Fibroblast of lung (primary cell): ENCODE data around the gene COL4A2. TPM values are rescaled to one million over a fixed set of nuclear protein-coding genes. Genes with fewer than 3 reads are reported as not detected.

Experiments
- DNase-seq, 2 donors: peaks; one replicate each; pipeline versions ENCODE4 v3.0.0 to v3.0.0-alpha.2; 2010; ENCODE audit warnings: low read depth in 2 of 2
- H2AFZ ChIP-seq: 2 replicates; pipeline ENCODE4 v1.5.1; 2012; ENCODE audit warnings: low read length, control low read depth, inconsistent platforms
- H3K27ac ChIP-seq: 2 replicates; pipeline ENCODE4 v1.5.1; 2011; ENCODE audit warnings: low read length, control low read depth; ENCODE audit not compliant: insufficient read depth
- H3K27me3 ChIP-seq: 2 replicates; pipeline ENCODE4 v1.5.1; 2011; ENCODE audit warnings: mild to moderate bottlenecking, low read length; ENCODE audit not compliant: control insufficient read depth, insufficient read depth
- H3K36me3 ChIP-seq: 2 replicates; pipeline ENCODE4 v1.5.1; 2011; ENCODE audit warnings: low read length; ENCODE audit not compliant: control insufficient read depth, insufficient read depth
- H3K4me1 ChIP-seq: 2 replicates; pipeline ENCODE4 v1.5.1; 2011; ENCODE audit warnings: low read length; ENCODE audit not compliant: control insufficient read depth, insufficient read depth; ENCODE audit errors: extremely low read depth
- H3K4me2 ChIP-seq: 2 replicates; pipeline ENCODE4 v1.5.1; 2011; ENCODE audit warnings: low read length, control low read depth; ENCODE audit not compliant: insufficient read depth; ENCODE audit errors: extremely low read depth
- H3K4me3 ChIP-seq, 4 experiments: fragments of 200-600 bp in 1 of 4; sonication (generic) in 1 of 4; replicated peaks in 1 of 4; 2 replicates each; pipeline ENCODE4 v1.5.1; 2011 to 2016; ENCODE audit warnings: low read length in 4 of 4, low read depth in 3 of 4, mild to moderate bottlenecking in 3 of 4, control low read depth in 2 of 4, inconsistent platforms in 1 of 4, mixed read lengths in 1 of 4; ENCODE audit not compliant: insufficient read depth in 1 of 4; ENCODE audit errors: control extremely low read depth in 1 of 4
- H3K79me2 ChIP-seq: 2 replicates; pipeline ENCODE4 v1.5.1; 2012; ENCODE audit warnings: mild to moderate bottlenecking, low read length, inconsistent platforms; ENCODE audit not compliant: control insufficient read depth, insufficient read depth
- H3K9ac ChIP-seq: 2 replicates; pipeline ENCODE4 v1.5.1; 2011; ENCODE audit warnings: mild to moderate bottlenecking, low read length, control low read depth; ENCODE audit not compliant: insufficient read depth
- H3K9me3 ChIP-seq: 2 replicates; pipeline ENCODE4 v1.5.1; 2012; ENCODE audit warnings: low read depth, low read length; ENCODE audit not compliant: control insufficient read depth, insufficient read depth
- H4K20me1 ChIP-seq: 2 replicates; pipeline ENCODE4 v1.5.1; 2011; ENCODE audit warnings: low read length; ENCODE audit not compliant: control insufficient read depth, insufficient read depth; ENCODE audit errors: extremely low read depth
- EZH2 ChIP-seq: IDR thresholded peaks from 2 replicates; pipeline ENCODE4 v1.5.1; 2012; ENCODE audit warnings: low read length, control low read depth, mild to moderate bottlenecking; ENCODE audit errors: missing control alignments
- polyA plus RNA-seq, 2 donors: library from polyadenylated mRNA; depleted of rRNA in 1 of 2; stranded (reverse) in 1 of 2; unstranded in 1 of 2; fragments of >200 nt; gene quantifications; 2 replicates each; pipeline ENCODE4 v1.2.1, GENCODE V29; 2011 to 2012; ENCODE audit warnings: missing spikeins in 1 of 2
- total RNA-seq: library from RNA; depleted of rRNA; stranded (reverse); fragments of >200 nt; gene quantifications from 2 replicates; pipeline ENCODE4 v1.2.1, GENCODE V29; 2014
- TF ChIP-seq, protein P1 (sequence below), 2 donors: IDR thresholded peaks in 1 of 2; conservative IDR thresholded peaks in 1 of 2; 1 replicate in 1 of 2; 2 replicates in 1 of 2; pipeline ENCODE4 v1.5.1; 2011 to 2012; ENCODE audit warnings: low read length in 2 of 2, control low read depth in 1 of 2, inconsistent platforms in 1 of 2, low read depth in 1 of 2, mild to moderate bottlenecking in 1 of 2

COL4A2 gene
- total and polyA plus RNA-seq, 2 donors (not counting 1 experiment from before 2014, with no cell fraction given) = 93.1 to 463 TPM

DNA sequence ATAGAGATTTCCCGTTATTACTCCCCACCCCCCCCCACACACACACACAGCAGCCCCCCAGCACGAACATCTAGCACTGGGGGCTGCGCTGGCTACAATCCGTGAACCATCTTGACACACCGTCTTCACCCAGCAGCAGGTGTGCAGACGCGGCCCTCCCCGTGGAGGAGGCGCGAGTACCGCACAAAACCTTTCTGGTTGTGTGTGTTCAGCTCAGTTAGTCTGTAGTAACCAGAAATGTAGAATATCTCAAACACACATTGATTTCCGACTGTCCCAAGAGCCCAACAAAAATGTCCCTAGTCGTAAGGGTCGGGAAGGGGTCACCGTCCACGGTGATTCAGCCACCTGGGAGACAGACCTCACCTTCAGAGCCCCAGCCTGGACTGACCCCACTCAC, 131.7 kb downstream of the COL4A2 start:
- Histone ChIP-seq H3K36me3 (peaks cover 8% of the 10 kb centered on the region), H4K20me1 (no peaks in the 10 kb centered on the region)

DNA sequence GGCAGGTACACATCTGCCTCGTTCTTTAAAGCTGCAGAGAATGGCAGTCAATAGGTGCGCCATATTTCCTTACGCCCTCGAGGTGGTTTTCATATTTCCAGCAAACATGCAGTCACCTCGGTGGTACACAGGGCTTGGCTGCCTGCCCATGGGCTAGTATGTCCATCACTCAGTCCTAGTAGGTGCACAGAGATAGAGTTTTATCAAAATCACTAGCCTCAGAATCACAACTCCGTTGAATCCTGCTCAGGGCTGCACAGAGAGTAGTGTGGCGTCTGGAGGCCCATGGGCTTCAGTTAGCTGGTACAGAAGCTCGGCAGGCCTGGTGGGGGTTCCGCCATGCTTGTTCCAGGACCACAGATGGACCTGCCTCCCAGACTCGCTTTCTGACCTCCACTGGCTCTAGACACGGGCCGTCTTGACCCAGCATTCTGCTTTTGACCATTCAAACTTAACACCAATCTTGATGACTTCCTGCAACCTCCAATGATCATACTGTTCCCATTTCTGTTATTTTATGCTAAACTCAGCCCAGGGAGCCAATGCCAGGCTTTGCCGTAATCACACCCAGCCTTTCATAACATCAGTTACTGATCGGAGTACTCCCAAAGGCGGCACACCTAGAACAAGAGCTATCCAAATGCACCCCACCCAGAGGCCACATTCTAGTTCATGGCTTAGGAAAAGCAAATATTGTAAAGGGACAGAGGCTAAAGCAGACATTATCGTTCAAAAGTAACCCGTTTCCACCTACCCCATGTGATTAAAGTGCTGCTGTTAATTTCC, 134.1 kb downstream of the COL4A2 start:
- Histone ChIP-seq H3K4me3 (no peak overlapping the region), H3K9me3 (no peaks in the 10 kb centered on the region), H4K20me1 (no peaks in the 10 kb centered on the region), H3K79me2 (no peaks in the 10 kb centered on the region), H3K9ac (no peak overlapping the region), H3K27ac (peak overlapping the region; percentile 16), H3K27me3 (no peaks in the 10 kb centered on the region), H3K36me3 (peaks cover 8% of the 10 kb centered on the region), H2AFZ (no peak overlapping the region), H3K4me1 (peaks cover 19% of the 10 kb centered on the region), H3K4me2 (no peak overlapping the region)
- TF ChIP-seq, protein P1, sequence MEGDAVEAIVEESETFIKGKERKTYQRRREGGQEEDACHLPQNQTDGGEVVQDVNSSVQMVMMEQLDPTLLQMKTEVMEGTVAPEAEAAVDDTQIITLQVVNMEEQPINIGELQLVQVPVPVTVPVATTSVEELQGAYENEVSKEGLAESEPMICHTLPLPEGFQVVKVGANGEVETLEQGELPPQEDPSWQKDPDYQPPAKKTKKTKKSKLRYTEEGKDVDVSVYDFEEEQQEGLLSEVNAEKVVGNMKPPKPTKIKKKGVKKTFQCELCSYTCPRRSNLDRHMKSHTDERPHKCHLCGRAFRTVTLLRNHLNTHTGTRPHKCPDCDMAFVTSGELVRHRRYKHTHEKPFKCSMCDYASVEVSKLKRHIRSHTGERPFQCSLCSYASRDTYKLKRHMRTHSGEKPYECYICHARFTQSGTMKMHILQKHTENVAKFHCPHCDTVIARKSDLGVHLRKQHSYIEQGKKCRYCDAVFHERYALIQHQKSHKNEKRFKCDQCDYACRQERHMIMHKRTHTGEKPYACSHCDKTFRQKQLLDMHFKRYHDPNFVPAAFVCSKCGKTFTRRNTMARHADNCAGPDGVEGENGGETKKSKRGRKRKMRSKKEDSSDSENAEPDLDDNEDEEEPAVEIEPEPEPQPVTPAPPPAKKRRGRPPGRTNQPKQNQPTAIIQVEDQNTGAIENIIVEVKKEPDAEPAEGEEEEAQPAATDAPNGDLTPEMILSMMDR (conservative IDR thresholded peaks at IDR 0.05 in 1 of 2, IDR thresholded peaks at IDR 0.05 in 1 of 2; ENCODE audit: low read depth in 1 of 2, low read length in 2 of 2) = no peak
- DNase-seq = no peak

More for the DNA sequence above, 131.7 kb downstream of the COL4A2 start:
- no peak overlapping the region for H3K4me3 ChIP-seq
- TF ChIP-seq, protein P1 (conservative IDR thresholded peaks at IDR 0.05 in 1 of 2, IDR thresholded peaks at IDR 0.05 in 1 of 2; ENCODE audit: low read depth in 1 of 2, low read length in 2 of 2) = no peak
- no peak for TF ChIP-seq EZH2
- H2AFZ ChIP-seq = no peak overlapping the region
- H3K9me3 ChIP-seq = no peaks in the 10 kb centered on the region
- peaks cover 11% of the 10 kb centered on the region for H3K4me1 ChIP-seq
- H3K27me3 ChIP-seq = no peaks in the 10 kb centered on the region
- H3K4me2 ChIP-seq = no peak overlapping the region
- no peaks in the 10 kb centered on the region for H3K79me2 ChIP-seq
- DNase-seq = no peak
- no peak overlapping the region for H3K27ac ChIP-seq
- H3K9ac ChIP-seq = no peak overlapping the region

DNA sequence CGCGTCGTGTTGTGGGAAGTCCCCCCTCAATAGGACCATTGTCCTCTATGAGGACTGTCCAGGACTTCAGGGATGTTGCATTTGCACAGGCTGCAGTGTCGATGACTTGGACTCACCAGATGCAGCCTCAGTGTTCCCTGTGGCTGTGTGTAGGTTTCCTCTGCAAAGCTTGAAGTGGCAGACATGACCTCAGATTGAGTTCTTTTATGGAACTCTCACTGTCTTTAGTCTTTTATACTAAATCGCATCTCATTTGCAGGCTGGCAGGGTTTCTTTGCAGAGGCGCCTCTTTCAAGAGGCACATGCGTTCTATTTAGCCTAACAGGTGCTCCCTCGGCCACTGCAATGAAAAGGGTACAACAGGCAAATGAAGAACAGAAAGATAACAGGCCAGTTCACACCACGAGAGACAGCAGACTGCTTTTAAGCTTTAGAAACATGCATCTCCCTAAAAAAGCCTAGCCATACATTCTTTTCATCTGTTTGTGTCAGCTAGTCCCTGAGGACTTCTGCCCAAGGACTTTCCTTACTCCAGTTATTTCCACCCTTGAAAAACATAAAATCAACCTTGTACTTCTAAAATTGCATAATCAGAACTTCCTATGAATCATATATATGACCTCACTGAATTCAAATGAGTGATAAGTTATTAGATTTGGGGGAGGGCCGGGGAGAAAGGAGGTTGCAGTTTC, 136.0 kb downstream of the COL4A2 start:
- H4K20me1 ChIP-seq = no peaks in the 10 kb centered on the region
- no peaks in the 10 kb centered on the region for H3K9me3 ChIP-seq
- DNase-seq = peak; percentile 52 to 68
- H3K4me2 ChIP-seq = no peak overlapping the region
- H2AFZ ChIP-seq = no peak overlapping the region
- H3K27ac ChIP-seq = peak overlapping the region; percentile 63
- H3K27me3 ChIP-seq = no peaks in the 10 kb centered on the region
- H3K79me2 ChIP-seq = no peaks in the 10 kb centered on the region
- TF ChIP-seq, protein P1 (conservative IDR thresholded peaks at IDR 0.05 in 1 of 2, IDR thresholded peaks at IDR 0.05 in 1 of 2; ENCODE audit: low read depth in 1 of 2, low read length in 2 of 2) = no peak
- no peak for TF ChIP-seq EZH2
- H3K4me3 ChIP-seq = no peak overlapping the region
- peaks cover 26% of the 10 kb centered on the region for H3K4me1 ChIP-seq
- peaks cover 12% of the 10 kb centered on the region for H3K36me3 ChIP-seq
- no peak overlapping the region for H3K9ac ChIP-seq
